ENCODE data around the gene KLHL11.

Gene KLHL11

DNA sequence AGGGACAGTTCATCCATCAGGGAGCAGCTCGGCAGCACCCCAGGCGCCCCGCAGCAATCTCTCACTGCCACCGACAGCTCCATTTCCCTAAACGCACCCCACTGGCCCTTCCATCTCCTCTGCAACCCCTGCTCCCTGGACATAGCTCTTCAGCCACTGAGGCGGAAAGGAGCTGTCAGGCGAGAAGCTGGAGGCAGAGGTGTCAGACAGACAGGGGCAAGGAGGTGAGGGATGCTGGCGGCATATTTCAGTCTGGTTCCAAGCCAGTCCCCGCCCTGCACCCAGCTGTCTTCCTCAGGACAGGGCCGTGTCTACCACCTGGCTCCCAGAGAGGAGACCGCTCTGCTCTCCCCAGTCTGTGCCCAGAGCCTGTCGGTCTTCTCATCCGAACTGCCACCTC is 43.9 kb upstream of the KLHL11 start:
- TF ChIP-seq, protein P1, sequence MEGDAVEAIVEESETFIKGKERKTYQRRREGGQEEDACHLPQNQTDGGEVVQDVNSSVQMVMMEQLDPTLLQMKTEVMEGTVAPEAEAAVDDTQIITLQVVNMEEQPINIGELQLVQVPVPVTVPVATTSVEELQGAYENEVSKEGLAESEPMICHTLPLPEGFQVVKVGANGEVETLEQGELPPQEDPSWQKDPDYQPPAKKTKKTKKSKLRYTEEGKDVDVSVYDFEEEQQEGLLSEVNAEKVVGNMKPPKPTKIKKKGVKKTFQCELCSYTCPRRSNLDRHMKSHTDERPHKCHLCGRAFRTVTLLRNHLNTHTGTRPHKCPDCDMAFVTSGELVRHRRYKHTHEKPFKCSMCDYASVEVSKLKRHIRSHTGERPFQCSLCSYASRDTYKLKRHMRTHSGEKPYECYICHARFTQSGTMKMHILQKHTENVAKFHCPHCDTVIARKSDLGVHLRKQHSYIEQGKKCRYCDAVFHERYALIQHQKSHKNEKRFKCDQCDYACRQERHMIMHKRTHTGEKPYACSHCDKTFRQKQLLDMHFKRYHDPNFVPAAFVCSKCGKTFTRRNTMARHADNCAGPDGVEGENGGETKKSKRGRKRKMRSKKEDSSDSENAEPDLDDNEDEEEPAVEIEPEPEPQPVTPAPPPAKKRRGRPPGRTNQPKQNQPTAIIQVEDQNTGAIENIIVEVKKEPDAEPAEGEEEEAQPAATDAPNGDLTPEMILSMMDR (IDR thresholded peaks at IDR 0.05; ENCODE audit: insufficient read depth, low read depth, low read length, missing control alignments), result no peak
- H3K4me3 ChIP-seq (ENCODE audit: low read depth, low read length), result no peak overlapping the region
- no peak for DNase-seq (ENCODE audit: low read depth)

DNA sequence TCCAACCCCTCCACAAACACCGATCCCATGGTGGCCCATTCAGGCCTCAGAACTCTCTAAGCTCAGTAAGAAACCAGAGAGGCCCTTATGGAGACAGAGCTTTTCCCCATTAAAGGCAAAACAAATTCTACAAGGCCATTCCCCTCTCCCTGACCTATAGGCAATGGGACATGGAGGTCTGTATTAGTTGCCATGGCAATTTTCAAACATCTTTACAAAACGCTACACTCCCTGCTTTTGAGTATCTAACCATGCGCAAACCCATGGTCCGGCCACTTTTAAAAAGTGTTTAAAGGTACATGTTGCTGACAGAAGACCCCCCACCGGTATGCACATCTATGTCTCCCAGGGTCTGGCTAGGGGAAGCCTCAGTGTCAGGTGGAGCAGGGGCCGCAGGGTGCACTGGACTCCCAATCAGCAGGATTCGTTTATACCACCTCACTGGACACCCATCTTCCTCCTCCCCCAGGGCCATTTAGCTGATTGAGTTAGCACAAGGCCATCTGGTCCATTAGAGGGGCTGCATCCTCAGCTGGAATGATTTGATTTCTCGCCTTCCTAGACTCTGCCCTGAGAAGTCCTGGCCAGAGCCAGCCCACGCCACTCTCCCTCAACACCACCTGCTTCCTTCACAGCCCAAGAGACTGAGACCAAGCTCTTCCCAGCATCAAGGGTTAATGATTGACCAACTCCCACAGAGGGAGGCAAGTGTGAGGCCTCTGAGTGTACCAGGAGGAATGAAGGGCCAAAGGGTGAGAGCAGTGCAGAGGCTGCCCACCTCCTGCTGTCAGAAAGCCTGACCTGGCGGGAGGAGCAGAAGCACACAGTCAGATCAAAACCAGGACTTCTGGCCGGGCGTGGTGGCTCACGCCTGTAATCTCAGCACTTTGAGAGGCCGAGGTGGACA is 42.7 kb upstream of the KLHL11 start:
- DNase-seq (ENCODE audit: low read depth), result no peak
- TF ChIP-seq, protein P1 (IDR thresholded peaks at IDR 0.05; ENCODE audit: insufficient read depth, low read depth, low read length, missing control alignments), result no peak
- H3K4me3 ChIP-seq (ENCODE audit: low read depth, low read length), result no peak overlapping the region

- TF ChIP-seq, protein P1 (IDR thresholded peaks at IDR 0.05; ENCODE audit: insufficient read depth, low read depth, low read length, missing control alignments), result no peak
- no peak overlapping the region for H3K4me3 ChIP-seq (ENCODE audit: low read depth, low read length)
- DNase-seq (ENCODE audit: low read depth), result no peak
Measured at GRCh38 chr17:41907185-41907556, 41.9 kb upstream of the KLHL11 start.

DNA sequence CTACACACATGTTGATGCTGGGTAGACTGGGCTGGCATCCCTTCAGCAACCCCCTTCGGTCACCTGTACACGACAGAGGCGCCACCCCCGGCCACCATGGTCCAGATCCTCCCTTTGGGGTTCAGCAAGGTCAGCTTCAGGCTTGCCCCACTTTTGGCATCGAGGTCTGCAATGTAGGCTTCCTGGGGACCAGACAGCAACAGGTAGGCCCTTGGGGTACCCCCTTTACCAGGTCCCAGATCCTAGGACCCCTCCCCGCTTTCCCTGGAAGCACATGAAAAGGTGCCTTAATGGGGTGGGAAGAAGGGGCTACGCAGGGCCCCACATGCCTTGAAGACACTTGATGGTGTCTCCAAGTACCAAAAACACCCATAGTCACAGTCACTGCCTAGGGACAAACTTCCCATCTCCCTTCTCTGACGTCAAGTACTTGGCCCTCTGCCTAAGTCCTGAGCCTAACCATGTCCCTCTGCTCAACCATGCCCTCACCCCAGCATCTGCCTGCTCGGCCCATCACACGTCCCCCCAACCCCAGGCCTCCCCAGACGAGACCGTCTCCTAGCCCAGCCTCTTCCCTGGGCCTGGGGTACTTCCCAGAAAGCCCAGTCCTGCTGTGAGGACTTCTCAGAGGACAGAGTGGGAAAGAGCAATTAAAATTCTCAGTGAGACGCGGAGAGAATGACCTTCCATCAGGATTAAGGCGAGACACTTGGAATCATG is 41.4 kb upstream of the KLHL11 start:
- no peak overlapping the region for H3K4me3 ChIP-seq (ENCODE audit: low read depth, low read length)
- TF ChIP-seq, protein P1 (IDR thresholded peaks at IDR 0.05; ENCODE audit: insufficient read depth, low read depth, low read length, missing control alignments), result no peak
- DNase-seq (ENCODE audit: low read depth), result no peak

DNA sequence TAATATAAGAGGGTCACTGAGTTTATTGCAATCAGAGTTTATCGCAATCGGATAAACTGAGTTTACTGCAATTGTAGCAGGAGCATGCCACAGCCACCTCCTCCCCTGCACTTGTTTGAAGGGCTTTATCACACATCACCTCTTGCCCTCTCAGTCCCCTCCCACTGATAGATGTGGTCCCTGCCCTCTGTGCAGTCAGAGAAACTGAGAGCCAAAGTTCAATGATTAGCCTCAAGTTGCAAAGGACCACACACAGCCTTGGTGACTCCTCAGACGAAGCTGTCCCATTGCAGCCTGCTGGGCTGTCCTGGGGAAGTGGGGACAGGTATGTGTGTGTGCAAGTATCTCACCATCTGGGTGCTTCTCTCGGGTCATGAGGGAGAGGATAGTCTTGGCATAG is 39.9 kb upstream of the KLHL11 start:
- no peak for DNase-seq (ENCODE audit: low read depth)
- TF ChIP-seq, protein P1 (IDR thresholded peaks at IDR 0.05; ENCODE audit: insufficient read depth, low read depth, low read length, missing control alignments), result no peak
- H3K4me3 ChIP-seq (ENCODE audit: low read depth, low read length), result no peak overlapping the region

DNA sequence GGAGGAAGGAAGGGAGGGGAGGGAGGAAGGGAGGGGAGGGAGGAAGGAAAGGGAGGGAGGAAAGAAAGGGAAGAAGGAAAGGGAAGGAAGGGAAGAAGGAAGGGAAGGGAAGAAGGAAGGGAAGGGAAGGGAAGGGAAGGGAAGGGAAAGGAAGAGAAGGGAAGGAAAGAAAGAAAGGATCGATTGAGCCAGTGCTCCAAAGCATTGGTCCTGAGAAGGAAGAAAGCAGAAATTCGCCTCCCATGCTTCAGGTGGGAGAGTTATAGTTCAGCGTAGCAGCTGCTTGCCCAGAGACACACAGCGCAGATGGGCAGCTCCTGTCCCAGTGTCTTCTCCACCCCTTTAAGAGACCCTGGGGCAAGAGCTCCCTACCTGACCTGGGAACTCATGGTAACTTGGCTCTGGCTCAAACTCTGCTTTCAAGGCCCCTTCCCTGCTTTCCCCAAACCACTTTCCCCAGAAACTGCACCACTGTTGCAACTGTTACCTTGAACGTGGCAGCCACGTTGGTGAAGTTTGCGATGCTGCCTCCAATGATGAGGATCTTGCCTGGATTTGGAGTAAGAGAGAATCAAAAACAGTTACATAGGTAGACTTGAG is 39.1 kb upstream of the KLHL11 start:
- TF ChIP-seq, protein P1 (IDR thresholded peaks at IDR 0.05; ENCODE audit: insufficient read depth, low read depth, low read length, missing control alignments), result no peak
- no peak overlapping the region for H3K4me3 ChIP-seq (ENCODE audit: low read depth, low read length)
- DNase-seq (ENCODE audit: low read depth), result no peak

All from GM12865 (cell line).